GM18507 (cell line): ENCODE measurements around the gene TRIM44.

ENCODE experiments used
- DNase-seq: peaks from one replicate; pipeline ENCODE4 v3.0.0; 2011; ENCODE audit warnings: low read depth; ENCODE audit not compliant: insufficient read length; ENCODE audit errors: extremely low spot score
- FAIRE-seq: peaks from 2 replicates; lab custom pipeline; 2011; peaks lifted over from hg19 to GRCh38; lab: Jason Lieb, UNC

The TRIM44 gene, protein sequence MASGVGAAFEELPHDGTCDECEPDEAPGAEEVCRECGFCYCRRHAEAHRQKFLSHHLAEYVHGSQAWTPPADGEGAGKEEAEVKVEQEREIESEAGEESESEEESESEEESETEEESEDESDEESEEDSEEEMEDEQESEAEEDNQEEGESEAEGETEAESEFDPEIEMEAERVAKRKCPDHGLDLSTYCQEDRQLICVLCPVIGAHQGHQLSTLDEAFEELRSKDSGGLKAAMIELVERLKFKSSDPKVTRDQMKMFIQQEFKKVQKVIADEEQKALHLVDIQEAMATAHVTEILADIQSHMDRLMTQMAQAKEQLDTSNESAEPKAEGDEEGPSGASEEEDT

DNA sequence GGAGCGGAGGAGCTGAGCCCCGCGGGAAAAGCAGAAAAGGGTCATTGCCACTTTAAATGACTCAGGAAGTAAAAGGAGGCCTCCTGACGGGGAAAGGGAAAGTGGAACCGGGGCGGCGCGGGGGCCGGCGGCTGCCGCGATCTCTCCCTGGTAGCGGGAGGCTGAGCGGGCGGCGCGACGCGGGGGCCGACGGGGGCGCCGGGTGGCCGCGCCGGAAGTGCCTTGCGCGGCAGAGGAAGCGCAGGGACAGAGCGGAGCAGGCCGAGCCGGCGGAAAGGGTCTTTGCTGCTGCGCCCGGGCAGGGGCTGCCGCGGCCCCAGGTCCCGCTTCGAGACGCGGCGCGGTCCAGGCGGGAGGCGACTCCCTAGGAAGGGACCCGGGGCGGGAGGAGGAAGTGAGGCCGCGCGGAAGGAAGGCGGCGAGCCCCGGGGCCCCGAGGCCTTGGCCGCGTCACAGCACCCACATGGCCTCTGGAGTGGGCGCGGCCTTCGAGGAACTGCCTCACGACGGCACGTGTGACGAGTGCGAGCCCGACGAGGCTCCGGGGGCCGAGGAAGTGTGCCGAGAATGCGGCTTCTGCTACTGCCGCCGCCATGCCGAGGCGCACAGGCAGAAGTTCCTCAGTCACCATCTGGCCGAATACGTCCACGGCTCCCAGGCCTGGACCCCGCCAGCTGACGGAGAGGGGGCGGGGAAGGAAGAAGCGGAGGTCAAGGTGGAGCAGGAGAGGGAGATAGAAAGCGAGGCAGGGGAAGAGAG is at the start of gene TRIM44:
TSS of gene TRIM44 (plus strand) at position 127 of the 759 bp plus-strand sequence. CDS start at position 464, 337 bp downstream.
- DNase-seq (peak; percentile 75), FAIRE-seq (peak; percentile 82)

DNA sequence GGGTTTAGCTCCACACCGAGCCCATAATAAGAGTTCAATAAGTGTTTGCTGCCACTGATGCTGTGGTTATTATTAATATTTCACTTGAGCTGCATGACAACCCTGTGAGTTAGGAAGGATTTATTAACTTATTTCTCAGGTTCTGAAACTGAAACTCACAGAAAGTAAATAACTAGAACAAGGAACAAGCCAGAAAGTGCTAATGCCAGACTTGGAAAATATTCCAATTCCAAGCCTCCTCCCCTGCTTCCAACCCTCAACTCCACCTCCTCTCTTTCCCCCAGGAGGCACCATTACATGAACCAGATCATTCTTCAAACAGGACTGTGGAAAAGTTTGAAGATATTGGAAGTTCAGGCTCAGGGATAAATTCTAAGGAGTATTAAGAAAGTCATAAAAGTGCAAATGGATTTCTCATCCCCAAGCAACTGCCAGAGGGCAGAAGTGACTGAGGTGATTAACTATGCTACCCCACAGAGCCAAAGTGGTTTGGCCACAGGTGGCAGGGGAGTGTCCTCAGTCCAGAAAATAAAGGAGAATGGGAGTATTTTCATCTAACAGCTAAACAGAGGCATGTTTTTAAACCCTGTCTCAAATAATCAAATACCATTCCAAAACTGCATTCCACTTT is 47.5 kb upstream of the TRIM44 start:
- FAIRE-seq, result peak; percentile 55

DNA sequence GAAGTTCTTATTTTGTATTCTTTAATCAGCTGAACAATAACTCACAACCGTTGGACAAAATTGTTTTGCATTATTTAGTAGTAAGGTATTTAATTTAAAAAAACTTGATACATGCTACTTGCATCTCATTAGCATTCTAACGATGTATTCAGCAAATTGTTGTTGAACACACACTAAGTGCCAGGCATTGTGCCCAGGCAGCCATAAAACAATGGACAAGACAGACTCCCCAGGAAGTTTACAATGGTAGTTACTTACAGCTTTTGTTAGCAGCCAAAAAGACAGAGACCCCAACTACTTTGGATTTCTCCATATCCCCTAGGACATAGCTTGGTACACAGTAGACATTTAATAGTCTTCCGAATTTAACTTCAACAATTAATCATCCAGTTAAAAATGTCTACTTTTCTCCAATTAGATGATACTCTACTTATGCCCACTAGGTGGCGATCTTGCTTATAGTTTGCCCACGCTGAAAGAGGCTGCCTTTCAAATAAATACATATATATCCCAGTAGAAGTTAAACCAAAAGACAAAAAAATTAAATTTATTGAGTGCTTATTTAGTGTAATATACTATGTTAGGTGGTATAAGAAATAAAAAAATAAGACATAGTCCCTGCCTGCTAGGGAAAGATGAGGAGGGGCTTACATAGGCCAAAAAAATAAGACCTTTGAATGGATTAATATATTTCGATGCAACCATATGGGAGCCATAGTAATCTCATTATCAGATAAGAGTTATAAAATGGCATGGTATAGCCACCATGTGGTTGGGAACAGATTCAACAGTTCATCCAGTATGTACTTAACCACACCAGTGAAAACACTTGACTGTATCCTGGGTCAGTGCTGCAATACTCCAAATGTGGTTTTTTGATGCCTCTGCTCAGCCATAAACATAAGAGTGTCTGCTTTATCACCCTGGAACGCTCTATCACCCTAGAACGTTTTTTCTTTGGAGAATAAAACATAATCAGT is 46.4 kb upstream of the TRIM44 start:
- DNase-seq (peak; percentile 25), FAIRE-seq (peak; percentile 73)

More for the DNA sequence above, 47.5 kb upstream of the TRIM44 start:
- no peak for DNase-seq

DNA sequence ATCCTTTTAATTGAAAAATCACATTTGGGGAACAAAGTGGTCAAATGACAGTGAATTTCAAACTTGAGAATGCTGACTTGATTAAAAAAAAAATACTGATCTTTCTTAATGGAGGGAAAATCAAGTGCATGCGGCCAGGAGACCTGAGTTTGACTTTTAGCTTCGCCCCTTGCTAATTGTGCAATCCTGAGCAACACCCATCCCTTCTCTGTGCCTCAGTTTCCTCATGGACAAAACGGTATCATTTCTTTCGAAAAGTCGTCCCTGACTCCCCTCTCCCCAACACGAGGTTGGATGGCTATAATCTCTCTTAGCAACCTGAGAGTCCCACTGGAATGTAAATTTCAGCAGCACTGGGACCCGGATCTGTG is 45.3 kb upstream of the TRIM44 start:
- DNase-seq (no peak), FAIRE-seq (no peak)

DNA sequence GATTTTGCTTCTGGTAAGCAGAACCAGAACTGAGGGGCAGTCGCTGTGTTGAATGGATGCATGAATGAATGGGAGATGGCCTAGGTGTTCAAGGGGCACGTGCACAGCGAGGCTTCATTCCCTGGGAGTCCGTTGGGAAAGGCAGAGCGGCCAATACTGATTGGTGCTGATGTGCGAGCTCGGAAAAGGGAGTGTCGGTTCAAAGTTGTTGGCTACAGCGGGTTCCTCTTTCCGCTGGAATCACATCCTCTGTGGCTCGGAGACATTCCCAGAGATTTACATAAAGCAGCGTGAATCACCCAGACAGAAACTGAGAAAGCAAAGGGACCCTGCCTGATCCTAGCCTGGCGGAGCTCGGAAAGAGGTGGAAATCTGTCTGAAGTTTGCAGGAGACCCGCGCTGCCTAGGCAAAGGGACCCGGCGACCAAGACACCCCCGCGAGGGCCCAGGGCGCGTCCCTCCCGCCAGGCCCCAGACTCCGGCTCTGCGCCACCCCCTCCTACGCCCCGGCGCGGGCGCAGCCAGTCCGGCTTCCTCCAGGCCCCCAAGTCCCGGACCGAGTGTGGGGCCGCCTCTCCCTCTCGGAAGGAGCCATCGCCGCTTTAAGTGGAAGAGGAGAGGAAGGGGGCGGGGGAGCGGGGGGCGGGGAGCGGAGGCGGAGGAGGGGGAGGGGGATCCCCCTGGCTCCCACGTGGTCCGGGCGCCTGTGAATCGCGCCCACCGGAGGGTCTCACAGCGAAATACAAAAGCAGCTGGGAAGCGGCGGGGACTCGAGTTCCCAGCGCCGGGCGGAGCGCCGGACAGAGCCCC is 44.7 kb upstream of the TRIM44 start, which contains the start of gene FJX1:
TSS of gene FJX1 (plus strand) at position 774 of the 810 bp plus-strand sequence. CDS start 177 bp downstream, outside the sequence.
- DNase-seq, result peak; percentile 66
- FAIRE-seq, result no peak

DNA sequence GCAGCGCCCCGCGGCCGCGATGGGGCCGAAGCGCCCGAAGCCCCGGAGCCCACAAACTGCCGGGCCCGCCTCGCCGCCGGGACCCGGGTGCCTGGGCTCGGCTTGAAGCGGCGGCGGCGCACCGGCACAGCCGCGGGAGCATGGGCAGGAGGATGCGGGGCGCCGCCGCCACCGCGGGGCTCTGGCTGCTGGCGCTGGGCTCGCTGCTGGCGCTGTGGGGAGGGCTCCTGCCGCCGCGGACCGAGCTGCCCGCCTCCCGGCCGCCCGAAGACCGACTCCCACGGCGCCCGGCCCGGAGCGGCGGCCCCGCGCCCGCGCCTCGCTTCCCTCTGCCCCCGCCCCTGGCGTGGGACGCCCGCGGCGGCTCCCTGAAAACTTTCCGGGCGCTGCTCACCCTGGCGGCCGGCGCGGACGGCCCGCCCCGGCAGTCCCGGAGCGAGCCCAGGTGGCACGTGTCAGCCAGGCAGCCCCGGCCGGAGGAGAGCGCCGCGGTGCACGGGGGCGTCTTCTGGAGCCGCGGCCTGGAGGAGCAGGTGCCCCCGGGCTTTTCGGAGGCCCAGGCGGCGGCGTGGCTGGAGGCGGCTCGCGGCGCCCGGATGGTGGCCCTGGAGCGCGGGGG is 44.0 kb upstream of the TRIM44 start:
- peak; percentile 36 for DNase-seq
- no peak for FAIRE-seq

DNA sequence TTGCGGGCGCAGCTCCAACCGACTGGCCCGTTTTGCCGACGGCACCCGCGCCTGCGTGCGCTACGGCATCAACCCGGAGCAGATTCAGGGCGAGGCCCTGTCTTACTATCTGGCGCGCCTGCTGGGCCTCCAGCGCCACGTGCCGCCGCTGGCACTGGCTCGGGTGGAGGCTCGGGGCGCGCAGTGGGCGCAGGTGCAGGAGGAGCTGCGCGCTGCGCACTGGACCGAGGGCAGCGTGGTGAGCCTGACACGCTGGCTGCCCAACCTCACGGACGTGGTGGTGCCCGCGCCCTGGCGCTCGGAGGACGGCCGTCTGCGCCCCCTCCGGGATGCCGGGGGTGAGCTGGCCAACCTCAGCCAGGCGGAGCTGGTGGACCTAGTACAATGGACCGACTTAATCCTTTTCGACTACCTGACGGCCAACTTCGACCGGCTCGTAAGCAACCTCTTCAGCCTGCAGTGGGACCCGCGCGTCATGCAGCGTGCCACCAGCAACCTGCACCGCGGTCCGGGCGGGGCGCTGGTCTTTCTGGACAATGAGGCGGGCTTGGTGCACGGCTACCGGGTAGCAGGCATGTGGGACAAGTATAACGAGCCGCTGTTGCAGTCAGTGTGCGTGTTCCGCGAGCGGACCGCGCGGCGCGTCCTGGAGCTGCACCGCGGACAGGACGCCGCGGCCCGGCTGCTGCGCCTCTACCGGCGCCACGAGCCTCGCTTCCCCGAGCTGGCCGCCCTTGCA is 43.3 kb upstream of the TRIM44 start:
- FAIRE-seq (no peak), DNase-seq (peak; percentile 12)

DNA sequence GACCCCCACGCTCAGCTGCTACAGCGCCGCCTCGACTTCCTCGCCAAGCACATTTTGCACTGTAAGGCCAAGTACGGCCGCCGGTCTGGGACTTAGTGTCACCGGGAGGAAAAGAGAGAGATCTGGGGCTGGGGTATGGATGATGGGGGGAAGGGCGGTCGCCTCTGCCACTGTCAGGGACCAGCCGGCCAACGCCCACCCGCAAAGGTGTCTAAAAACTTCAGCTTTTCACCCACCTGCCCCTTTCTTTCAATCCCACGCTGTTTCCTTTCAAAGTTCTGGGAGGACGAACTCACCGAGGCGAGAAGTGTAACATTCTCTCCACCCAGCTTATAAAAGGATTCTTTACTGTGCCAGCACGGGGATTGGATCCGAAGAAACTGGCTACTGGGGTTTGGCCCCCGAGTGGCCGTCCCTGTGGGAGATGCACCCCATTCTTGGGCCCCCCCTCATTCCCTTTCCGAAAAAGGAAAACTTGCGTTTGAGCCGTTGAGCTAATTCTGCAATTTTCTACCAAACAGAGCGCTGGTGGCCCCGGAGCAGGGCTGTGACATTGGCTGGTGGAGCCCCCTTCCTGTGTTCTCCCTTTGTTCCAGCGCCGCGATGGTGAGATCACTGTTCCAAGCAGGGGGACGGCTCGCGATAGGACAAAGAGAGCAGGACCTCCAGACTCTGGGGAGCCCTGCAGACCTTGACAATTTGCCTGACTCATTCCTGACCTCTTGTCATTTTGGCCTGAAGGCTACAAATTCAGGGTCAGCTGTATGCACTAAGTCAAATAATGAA is 42.5 kb upstream of the TRIM44 start:
- FAIRE-seq (no peak), DNase-seq (no peak)

DNA sequence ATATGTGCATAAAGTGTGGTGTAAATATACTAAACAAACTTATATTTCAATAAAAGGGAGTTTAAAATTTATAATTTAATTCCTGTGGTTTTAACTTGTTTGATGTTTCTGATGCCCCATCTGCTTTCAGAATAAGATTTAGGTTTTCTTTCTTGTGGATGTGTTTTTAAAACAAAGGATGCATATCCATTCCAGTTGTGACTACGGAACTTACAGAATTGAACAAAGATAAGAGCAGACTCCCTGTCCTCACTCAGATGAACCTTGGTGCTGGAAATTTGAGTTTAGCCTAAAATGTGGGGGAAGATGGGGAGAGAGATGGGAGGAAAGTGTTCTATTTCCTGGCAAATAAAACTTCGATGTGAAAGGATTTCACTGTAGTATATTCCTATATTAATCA is 41.8 kb upstream of the TRIM44 start:
- DNase-seq, result no peak
- FAIRE-seq, result no peak

DNA sequence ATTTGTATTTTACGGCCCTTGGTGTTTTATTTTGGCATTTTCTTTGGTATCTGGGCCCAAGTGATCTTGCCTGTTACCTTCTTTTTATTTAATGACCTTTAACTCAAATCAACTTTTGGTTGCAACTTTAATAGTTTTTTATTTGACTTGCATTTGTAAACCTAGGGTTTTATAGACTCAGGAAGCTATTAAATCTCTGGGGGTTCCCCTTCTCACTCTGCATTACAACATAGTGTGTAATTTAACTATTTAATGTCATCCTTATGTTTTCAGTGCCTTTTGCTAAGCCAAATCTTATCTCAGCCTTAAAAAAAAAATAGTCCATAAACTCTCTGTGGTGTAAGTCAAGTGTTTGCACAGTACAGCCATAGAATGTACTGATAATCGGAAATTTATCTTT is 41.0 kb upstream of the TRIM44 start:
- DNase-seq (no peak), FAIRE-seq (no peak)

DNA sequence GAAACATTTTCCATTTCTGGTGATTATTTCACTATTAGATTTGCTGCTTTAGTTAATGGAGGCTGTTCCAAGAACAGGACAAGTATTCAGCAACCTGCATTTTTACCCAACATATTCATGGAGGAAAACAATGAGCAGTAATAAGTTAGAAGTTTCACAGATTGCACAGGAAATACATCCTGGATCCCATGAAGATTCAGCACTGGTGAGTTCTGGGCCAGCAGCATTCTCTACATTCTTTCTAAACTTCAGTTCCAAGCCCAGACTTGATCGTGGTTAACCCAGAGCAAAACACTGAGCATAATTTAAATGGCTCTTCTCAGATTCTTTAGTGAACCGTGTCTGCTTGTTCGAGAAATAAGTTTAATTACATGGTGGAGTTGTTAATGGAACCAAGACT is 40.5 kb upstream of the TRIM44 start:
- FAIRE-seq (no peak), DNase-seq (no peak)

DNA sequence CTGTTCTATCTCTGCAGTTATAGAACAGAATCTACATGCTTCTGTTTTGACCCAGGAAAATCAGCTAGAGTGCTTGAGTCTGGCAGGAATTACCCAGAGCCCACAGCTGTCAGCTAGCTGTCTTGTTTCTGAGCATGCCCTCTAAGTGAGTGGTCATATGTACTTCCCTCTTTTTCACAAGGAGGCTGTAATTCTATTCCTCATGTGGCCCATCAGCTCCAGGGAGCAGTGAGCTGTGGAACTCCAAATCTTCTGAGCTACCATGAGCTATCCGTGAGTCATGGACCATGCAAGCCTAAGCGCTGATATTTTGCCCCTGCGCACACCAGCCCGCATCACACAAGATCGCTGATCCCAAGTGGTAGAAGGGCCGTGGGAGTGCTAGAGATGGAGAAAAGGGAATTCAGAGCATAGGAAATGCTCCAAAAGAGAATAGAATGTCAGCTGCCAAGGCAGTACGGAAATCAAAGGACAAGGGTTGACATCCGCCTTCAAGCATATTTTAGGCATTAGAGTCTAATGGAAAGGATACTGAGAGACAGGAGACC is 38.9 kb upstream of the TRIM44 start:
- FAIRE-seq (no peak), DNase-seq (no peak)

DNA sequence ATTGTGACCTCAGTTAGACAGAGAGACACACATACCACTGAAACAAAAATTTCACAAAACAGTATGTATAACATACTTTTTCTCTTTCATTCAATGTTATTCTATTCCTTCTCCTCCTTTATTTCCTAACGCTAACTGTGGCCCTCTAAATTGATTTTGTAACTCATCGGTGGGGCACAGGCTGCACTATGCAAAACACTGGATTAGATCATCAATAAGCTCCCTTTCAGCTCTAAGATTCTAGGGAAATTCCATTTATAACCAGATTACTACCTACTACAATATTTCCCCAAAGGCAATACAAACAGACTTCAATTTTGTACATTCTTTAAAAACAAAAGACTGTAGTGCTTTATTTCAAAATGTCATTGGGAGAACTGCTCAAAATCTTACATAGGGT is 38.3 kb upstream of the TRIM44 start:
- DNase-seq (no peak), FAIRE-seq (no peak)

DNA sequence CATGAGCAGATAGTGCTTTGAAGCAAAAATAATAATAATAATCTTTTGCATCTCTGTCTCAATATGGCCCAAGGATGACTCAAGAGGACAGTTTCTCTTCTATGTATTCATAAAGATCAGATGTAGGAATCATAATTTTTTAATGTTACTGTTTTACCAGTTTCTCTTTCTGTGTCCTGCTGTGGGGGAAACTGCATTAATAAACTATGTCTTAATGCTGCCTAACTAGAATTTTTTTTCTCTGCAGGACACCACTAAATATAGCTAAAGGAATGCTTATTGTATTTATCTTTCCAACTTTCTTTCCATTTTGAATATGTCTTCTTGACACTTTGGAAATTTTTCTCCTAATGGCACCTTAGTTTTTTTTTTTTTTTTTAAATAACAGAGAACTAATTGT is 37.8 kb upstream of the TRIM44 start:
- no peak for DNase-seq
- FAIRE-seq, result no peak

DNA sequence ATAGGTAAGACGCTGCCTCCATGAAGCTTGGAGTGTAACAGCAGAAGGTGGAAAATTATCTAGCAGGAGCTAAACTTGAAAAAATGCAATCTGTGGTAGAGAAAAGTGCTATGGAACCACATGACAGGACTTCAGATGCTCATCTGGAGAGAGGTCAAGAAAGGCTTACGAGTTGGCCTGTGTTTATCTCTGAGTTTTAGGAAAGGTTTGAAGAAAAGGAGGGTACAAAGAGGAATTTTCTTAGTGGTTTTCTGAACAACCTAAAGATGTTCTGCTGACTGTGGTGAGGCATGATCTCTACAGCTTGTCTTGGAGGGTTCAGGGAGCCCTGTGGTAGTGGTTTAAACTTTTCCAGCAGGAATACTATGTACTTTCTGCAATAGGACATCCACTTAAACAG is 36.1 kb upstream of the TRIM44 start:
- FAIRE-seq (no peak), DNase-seq (no peak)

DNA sequence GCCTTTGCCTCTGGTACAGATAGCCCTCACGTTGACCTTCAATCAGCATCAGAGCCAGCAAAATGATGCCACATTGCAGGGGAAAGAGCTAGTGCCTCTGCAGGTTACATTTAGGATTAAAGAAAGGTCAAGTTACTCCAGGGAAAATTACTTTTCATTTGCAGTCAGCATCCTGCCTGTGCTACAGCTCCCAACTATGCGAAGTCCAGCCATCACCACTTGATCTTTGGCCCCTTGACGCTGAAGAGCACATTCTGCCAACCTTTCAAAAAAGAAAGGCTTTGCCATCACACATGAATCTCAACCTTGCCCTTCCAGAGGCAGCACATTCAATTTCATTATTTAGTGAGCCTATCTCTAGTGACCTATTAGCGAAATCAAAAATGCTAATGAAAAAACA is 33.1 kb upstream of the TRIM44 start:
- DNase-seq, result no peak
- no peak for FAIRE-seq
